Sigmoid colon (tissue), 4 donors: ENCODE data around the gene HPCAL1.

Source experiments
- CTCF ChIP-seq, 4 experiments: fragments of 450-650 bp in 3 of 4; fragments of 200-600 bp in 1 of 4; IDR thresholded peaks; one replicate each; pipeline ENCODE4 v1.5.1; 2016 to 2019; ENCODE audit warnings: antibody characterized with exemption in 4 of 4, mild to moderate bottlenecking in 3 of 4, moderate library complexity in 2 of 4
- EP300 ChIP-seq, 4 donors: sonication (generic); formaldehyde crosslinking; IDR thresholded peaks; one replicate each; pipeline ENCODE4 v1.6.1; 2017; ENCODE audit warnings: antibody characterized with exemption in 4 of 4
- POLR2AphosphoS5 ChIP-seq, 4 donors: sonication (generic); formaldehyde crosslinking; IDR thresholded peaks; one replicate each; pipeline ENCODE4 v1.6.1; 2017; ENCODE audit warnings: antibody characterized with exemption in 4 of 4

DNA sequence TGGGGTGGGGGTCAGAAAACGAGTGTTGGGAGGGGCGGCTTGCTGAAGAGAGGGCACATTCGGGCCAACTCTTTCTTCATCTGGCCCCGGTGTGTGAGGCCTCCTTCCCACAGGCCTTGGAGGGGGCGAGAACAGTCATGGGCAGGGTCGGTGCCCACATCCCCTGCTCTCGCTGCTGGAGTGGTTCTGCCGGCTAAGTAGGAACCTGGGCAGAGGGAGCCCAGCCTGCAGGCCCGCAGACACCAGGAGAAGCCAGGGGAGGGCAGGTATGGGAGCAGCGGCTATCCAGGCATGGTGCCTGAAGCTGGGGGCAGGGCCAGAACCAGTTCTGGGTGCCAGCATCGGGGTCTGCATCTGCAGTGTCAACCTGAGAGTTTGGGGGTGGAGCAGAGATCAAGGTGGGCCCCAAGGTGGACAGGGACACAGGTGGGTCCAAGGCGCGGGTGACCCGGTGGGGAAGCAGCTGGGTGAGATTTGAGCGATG is 46.6 kb upstream of the HPCAL1 start:
- TF ChIP-seq EP300 (IDR thresholded peaks at IDR 0.05) (no peak), CTCF (IDR thresholded peaks at IDR 0.05) (no peak), POLR2AphosphoS5 (IDR thresholded peaks at IDR 0.05) (no peak)
